ENCODE measurements around the gene SLCO6A1.

Gene SLCO6A1

GRCh38 chr5:102483736-102484135 lies 15.1 kb downstream of the SLCO6A1 start:
- no peak for DNase-seq
- in situ Hi-C loops (cut with MboI; ENCODE audit: low pct_unique_long_range_greater_than_20kb, low sequenced_read_pairs), result no loop called here

- peak; percentile 10 for DNase-seq
- in situ Hi-C loops (cut with MboI; ENCODE audit: low pct_unique_long_range_greater_than_20kb, low sequenced_read_pairs), result no loop called here
These were observed 17.6 kb downstream of the SLCO6A1 start for GRCh38 chr5:102481054-102481715.

GRCh38 chr5:102453716-102454115 lies 45.1 kb downstream of the SLCO6A1 start:
- peak; percentile 29 for DNase-seq
- in situ Hi-C loops (cut with MboI; ENCODE audit: low pct_unique_long_range_greater_than_20kb, low sequenced_read_pairs), result no loop called here

- no peak for DNase-seq
- in situ Hi-C loops (cut with MboI; ENCODE audit: low pct_unique_long_range_greater_than_20kb, low sequenced_read_pairs), result no loop called here
These were observed 47.7 kb downstream of the SLCO6A1 start for GRCh38 chr5:102451082-102451481.

DNA sequence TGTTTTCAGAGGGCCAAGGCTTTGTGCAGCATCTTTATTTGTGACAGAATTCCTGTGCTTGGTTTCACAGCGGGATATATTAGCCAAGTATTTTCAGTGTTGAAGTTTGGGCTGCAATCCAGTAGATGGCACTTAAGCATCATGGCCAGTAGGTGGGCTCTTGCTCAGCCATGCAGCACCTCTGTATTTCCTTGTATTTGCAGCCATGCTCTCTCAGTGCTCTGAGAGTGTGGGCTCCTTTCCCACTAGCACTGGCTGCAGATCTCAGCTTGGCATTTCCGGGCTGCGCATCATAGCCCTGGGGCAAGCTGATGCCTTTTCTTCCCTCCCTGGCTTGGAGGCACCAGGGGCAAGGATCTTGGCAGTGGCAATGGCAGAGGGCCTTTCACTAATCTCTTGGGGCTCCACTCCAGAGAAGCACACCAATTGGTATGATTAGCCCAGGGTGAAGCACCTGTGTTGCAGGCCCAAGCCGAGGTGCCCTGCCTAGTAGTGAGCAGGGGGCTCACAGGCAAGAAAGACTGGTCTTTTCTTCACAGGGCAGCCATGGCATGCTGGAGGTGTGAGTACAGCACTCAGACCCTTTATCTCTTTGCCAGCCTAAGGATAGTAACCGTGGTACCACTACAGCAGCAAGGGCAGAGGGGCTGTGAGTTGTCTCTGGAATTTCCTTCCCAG lies 48.3 kb downstream of the SLCO6A1 start:
- DNase-seq, result peak; percentile 53
- in situ Hi-C loops (cut with MboI; ENCODE audit: low pct_unique_long_range_greater_than_20kb, low sequenced_read_pairs), result no loop called here

- in situ Hi-C loops (cut with MboI; ENCODE audit: low pct_unique_long_range_greater_than_20kb, low sequenced_read_pairs), result no loop called here
- no peak for DNase-seq
These were observed 65.3 kb downstream of the SLCO6A1 start for GRCh38 chr5:102433473-102433872.

DNA sequence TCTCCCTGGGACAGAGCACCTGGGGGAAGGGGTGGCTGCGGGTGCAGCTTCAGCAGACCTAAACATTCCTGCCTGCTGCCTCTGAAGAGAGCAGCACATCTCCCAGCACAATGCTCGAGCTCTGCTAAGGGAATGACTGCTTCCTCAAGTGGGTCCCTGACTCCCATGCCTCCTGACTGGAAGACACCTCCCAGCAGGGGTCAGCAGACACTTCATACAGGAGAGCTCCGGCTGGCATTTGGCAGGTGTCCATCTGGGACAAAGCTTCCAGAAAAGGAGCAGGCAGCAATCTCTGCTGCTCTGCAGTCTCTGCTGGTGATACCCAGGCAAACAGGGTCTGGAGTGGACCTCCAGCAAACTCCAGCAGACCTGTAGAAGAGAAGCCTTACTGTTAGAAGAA lies 77.2 kb downstream of the SLCO6A1 start:
- no peak for DNase-seq
- in situ Hi-C loops (cut with MboI; ENCODE audit: low pct_unique_long_range_greater_than_20kb, low sequenced_read_pairs), result no loop called here

DNA sequence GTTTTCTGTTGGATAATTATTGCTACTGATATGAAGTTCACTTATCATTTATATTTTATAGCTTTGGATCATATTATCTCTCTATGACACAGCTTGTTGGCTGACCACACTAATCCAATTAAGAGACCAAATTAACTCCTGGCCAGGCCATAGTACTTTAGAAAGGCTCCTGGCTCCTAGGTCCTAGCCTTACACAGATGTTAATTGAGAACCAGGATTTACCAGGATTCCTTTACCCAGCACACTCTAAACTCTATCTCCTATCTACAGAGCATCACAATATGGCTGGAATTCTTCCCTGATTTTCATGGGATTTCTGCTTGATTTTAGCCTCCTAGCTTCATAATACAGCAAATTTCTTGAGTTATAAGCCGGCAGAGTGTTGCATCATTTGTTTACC lies 80.3 kb downstream of the SLCO6A1 start:
- in situ Hi-C loops (cut with MboI; ENCODE audit: low pct_unique_long_range_greater_than_20kb, low sequenced_read_pairs), result no loop called here
- no peak for DNase-seq

- in situ Hi-C loops (cut with MboI; ENCODE audit: low pct_unique_long_range_greater_than_20kb, low sequenced_read_pairs), result no loop called here
- DNase-seq, result no peak
These were observed 84.4 kb downstream of the SLCO6A1 start for GRCh38 chr5:102414448-102414847.

DNA sequence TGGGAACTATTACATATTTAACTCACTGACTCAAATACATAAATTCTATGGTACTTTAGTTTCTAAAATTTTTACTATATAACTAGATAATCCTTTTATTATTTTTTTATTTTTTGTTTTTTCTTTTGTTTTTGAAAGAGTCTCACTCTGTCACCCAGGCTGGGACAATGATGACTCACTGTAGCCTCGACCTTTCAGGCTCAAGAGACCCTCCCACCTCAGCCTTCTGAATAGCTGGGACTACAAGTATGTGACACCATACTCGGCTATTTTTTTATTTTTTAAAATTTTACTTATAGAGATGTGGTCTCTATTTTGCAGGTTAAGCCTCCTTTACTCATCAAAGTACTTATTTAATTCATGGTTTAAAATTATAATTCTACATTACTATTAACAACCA lies 110.6 kb downstream of the SLCO6A1 start:
- no peak for DNase-seq
- in situ Hi-C loops (cut with MboI; ENCODE audit: low pct_unique_long_range_greater_than_20kb, low sequenced_read_pairs), result no loop called here

GRCh38 chr5:102385365-102385764 lies 113.4 kb downstream of the SLCO6A1 start:
- in situ Hi-C loops (cut with MboI; ENCODE audit: low pct_unique_long_range_greater_than_20kb, low sequenced_read_pairs), result no loop called here
- no peak for DNase-seq

DNA sequence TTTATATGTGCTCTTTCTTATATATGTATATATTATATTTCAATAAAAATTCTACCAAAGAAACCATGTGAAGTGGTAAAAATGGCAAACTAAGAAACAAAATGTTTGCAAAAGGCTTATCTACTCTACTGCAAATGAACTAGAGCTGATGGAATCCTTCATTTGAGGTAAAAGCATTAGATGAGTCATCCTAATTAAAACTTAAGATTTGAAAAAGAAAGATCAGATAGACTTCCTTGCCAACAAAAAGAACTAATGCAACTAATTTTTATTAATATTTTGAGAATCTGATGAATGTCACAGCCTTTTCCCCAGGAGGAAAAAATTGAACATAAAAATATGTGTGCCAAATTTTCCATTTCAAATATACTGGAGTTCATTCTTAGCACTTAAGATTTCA lies 118.6 kb downstream of the SLCO6A1 start:
- DNase-seq, result no peak
- in situ Hi-C loops (cut with MboI; ENCODE audit: low pct_unique_long_range_greater_than_20kb, low sequenced_read_pairs), result no loop called here

GRCh38 chr5:102375876-102376275 lies 122.9 kb downstream of the SLCO6A1 start:
- in situ Hi-C loops (cut with MboI; ENCODE audit: low pct_unique_long_range_greater_than_20kb, low sequenced_read_pairs), result no loop called here
- no peak for DNase-seq

DNA sequence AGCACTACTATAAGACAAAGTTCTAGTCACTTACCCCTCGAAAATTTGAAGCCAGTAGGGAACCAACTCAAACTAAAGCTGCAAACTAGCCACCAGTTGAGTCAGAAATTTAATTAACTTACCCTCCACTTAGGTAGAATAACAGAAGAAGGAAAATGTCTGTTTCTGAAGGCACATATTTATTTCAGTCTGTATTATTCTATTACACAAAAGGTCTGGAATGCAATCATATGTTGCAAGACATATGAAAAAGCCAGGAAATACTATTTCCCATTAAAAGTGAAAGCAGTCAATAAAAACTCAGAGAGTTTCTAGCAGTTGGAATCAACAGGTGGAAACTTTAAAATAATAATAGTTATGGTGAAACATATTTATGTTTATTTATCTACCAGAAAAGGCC lies 123.5 kb downstream of the SLCO6A1 start:
- in situ Hi-C loops (cut with MboI; ENCODE audit: low pct_unique_long_range_greater_than_20kb, low sequenced_read_pairs), result no loop called here
- no peak for DNase-seq

GRCh38 chr5:102368392-102368791 lies 130.4 kb downstream of the SLCO6A1 start:
- in situ Hi-C loops (cut with MboI; ENCODE audit: low pct_unique_long_range_greater_than_20kb, low sequenced_read_pairs), result no loop called here

DNA sequence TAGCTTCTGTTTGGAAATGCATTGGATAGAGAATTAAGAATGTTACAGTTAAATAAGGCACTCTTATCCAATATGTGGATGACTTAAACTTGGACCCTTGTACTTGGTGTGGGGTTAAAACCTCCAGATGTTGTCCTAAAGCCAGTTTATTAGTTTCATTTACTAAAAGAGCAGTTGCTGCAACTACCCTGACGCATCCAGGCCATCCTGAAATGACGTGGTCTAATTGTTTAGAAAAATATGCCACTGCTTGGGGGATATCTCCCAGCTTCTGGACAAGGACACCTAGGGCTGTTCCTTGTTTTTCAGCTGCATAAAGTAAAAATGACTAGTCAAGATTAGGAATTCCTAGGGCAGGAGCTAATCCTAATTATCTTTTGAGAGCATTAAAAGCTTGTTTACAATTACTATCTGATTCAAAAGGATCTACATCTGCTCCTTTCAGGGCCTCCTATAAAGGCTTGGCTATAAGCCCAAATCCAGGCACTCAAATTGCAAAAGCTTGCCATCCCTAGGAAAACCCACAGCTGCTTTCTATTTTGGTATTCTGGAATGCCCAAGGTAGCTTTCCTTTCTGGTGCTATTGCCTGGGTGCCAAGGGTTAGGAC lies 157.0 kb downstream of the SLCO6A1 start:
- in situ Hi-C loops (cut with MboI; ENCODE audit: low pct_unique_long_range_greater_than_20kb, low sequenced_read_pairs), result no loop called here
- no peak for DNase-seq

More at GRCh38 chr5:102368392-102368791, 130.4 kb downstream of the SLCO6A1 start:
- DNase-seq, result no peak

- no peak for DNase-seq
- in situ Hi-C loops (cut with MboI; ENCODE audit: low pct_unique_long_range_greater_than_20kb, low sequenced_read_pairs), result no loop called here
These were observed 174.1 kb downstream of the SLCO6A1 start for GRCh38 chr5:102324714-102325113.

All from KBM-7 (cell line).